Posterior cingulate gyrus (tissue), 11 donors: ENCODE measurements around the gene ZNF385B.

Source experiments
- DNase-seq, 10 donors: peaks; one replicate each; pipeline versions ENCODE4 v3.0.0 to v3.0.0-alpha.2; 2020 to 2021; ENCODE audit warnings: mixed read lengths in 3 of 10
- intact Hi-C: fragments of 100-400 bp; cut with DNase I; formaldehyde crosslinking; loops from one replicate; pipeline ENCODE4 v1.15.1; 2023

Gene ZNF385B

GRCh38 chr2:179602452-179602851 is 259.0 kb downstream of the ZNF385B start:
- intact Hi-C loops: no loop called here
- no peak for DNase-seq

DNA sequence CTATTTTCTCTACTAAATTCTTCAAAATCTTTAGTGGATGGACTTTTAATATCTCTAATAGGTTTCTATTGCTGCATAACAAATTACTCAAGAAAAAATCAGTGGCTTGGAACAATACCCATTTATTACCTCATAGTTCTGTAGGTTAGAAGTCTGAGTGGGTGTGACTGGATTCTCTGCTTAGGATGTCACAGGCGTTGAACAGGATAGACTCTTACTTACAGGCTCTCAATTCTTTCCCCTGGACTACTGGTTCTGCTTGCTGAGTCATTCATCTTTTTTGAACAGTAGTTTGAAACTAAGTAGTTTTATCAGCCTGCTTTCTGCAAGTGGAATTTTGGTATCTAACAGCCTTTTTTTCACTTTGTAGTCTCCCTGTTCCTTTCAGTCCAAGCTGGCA is 265.4 kb downstream of the ZNF385B start:
- intact Hi-C loops: no loop called here
- DNase-seq: no peak

- intact Hi-C loops: no loop called here
- no peak for DNase-seq
Measured at GRCh38 chr2:179595284-179595683, 266.1 kb downstream of the ZNF385B start.

GRCh38 chr2:179594268-179595112 is 266.9 kb downstream of the ZNF385B start:
- intact Hi-C loops: no loop called here
- no peak for DNase-seq

- intact Hi-C loops: no loop called here
- DNase-seq: no peak
Measured at GRCh38 chr2:179593323-179593722, 268.1 kb downstream of the ZNF385B start.

- intact Hi-C loops: no loop called here
- no peak for DNase-seq
Measured at GRCh38 chr2:179592167-179592936, 269.1 kb downstream of the ZNF385B start.

- intact Hi-C loops: no loop called here
- DNase-seq: no peak
Measured at GRCh38 chr2:179591690-179592089, 269.7 kb downstream of the ZNF385B start.

GRCh38 chr2:179588486-179589145 is 272.8 kb downstream of the ZNF385B start:
- DNase-seq: no peak
- intact Hi-C loops: no loop called here

GRCh38 chr2:179584760-179585159 is 276.7 kb downstream of the ZNF385B start:
- DNase-seq: no peak
- intact Hi-C loops: no loop called here

DNA sequence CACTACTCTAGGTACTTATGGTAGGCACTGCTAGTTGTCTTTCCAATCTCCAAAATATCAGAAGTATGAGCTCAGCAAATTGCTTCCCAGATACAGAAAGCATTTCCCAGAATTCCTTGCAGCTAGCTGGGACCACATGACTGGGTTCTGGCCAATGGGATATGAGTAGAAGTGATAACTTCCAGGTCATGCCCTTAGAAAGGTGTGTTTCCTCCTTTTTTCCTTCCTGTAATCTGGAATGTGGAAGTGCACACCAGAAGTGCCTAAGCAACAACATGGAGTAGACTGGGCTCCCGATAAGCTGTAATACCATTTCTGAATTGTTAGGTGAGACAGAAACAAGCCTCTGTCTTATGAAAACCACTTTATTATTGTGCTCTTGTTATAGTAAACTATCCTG is 279.8 kb downstream of the ZNF385B start:
- intact Hi-C loops: no loop called here
- no peak for DNase-seq

DNA sequence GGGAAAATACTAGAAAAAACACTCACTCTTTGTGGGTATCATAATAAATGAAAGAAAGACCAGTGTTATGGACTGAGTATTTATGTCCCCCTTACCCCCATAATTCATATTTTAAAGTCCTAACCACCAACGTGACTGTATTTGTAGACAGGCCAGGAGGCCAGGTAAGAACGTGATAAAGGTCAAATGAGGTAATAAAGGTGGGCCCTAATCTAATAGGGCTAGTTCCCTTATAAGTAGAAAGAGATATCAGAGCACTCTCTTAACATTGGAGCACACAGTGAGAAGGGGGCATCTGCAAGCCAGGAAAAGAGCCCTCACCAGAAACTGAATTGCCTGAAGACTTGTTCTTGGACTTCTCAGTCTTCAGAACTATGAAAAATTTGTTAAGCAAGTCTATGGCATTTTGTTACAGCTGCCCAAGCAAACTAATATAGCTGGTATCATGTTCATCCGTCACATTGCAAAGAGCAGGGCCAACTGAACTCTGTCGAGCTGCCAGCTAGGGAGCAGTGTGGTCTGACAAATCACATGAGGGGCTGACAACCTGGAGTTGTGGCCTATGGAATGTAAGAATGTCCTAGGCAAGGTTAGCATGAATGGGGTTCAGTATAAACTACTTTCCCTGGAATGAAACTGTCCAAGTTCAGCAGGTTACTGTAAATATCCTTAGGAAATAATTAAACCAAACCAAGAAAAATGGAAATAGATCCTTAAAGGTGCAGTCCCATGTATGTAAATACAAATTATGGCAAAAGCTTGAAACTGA is 280.9 kb downstream of the ZNF385B start:
- intact Hi-C loops: no loop called here
- no peak for DNase-seq

DNA sequence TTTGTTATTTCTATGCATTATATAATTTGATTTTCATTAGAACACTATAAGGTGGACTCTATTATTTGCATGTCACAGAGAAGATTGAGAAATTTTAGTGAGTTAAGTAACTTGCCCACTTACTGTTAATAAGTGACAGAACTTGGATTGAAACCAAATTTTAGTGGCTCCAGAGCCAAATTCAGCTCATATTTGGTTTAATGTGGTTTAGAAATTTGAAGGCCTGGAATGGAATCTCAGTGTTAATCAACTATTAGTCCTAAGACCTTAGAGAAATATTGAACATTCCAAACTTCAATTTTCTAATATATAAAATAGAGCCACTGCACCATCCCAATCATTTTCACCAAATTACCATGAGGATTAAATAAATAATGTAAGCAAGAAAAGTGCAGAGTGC is 281.6 kb downstream of the ZNF385B start:
- intact Hi-C loops: no loop called here
- DNase-seq: no peak

- DNase-seq: no peak
- intact Hi-C loops: no loop called here
Measured at GRCh38 chr2:179578171-179578916, 283.1 kb downstream of the ZNF385B start.

DNA sequence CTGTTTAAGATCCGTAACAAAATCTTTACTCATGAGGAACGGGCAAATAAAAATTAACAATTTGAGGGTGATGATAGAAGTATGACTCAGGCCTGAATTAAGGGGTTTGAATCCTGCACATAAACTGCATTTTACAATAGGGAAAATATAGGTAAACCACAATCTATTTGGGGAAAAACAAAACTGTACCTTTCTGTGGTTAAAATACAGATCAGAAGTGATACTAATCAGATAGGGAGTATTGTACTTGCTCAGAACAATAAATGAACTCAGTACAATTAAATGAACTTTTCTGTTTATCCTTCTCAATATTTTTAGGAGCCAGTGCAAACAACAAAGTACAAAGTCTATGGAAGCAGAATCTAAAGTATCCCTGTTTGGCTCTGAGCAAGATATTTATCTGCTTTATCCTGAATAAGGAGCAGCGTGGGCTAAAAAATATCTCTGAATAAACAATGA is 287.3 kb downstream of the ZNF385B start:
- intact Hi-C loops: no loop called here
- no peak for DNase-seq

GRCh38 chr2:179572544-179572943 is 288.9 kb downstream of the ZNF385B start:
- DNase-seq: no peak

GRCh38 chr2:179571721-179572120 is 289.7 kb downstream of the ZNF385B start:
- no peak for DNase-seq
- intact Hi-C loops: no loop called here

More at GRCh38 chr2:179572544-179572943, 288.9 kb downstream of the ZNF385B start:
- intact Hi-C loops: no loop called here

DNA sequence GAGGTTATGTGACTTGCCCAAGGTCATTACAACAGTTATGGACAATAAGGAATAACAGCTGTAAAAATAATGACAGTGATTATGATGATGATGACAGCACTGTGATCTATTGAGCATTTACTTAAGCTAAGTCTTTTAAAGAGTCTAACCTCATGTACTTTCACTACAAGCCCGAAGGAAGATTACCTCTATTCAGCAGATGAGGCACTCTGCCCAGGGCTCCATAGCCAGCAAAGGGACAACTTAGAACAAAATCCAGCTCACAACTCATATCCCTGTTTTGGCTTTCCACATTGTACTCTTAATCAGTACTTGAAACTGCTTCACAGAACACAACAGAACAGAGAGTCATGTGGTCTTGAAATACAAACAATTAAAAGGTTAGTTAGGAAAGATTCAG is 290.2 kb downstream of the ZNF385B start:
- no peak for DNase-seq
- intact Hi-C loops: no loop called here

- DNase-seq: no peak
- intact Hi-C loops: no loop called here
Measured at GRCh38 chr2:179569831-179570233, 291.6 kb downstream of the ZNF385B start.

GRCh38 chr2:179565807-179566206 is 295.6 kb downstream of the ZNF385B start:
- DNase-seq: no peak
- intact Hi-C loops: no loop called here
